Mesendoderm (in vitro differentiated cells): ENCODE results near the gene SRCIN1.

ENCODE experiments used
- DNase-seq: peaks from one replicate; pipeline ENCODE4 v3.0.0; 2013
- H2AK5ac ChIP-seq: 2 replicates; pipeline ENCODE4 v1.6.1; 2013; ENCODE audit warnings: low read length, inconsistent platforms
- H2BK120ac ChIP-seq: 2 replicates; pipeline ENCODE4 v1.6.1; 2013; ENCODE audit warnings: low read depth, mild to moderate bottlenecking, low read length, moderate library complexity, mixed read lengths
- H2BK15ac ChIP-seq: replicated peaks from 2 replicates; pipeline ENCODE4 v1.6.1; 2013; ENCODE audit warnings: low read depth, mild to moderate bottlenecking, moderate library complexity
- H2BK5ac ChIP-seq: 2 replicates; pipeline ENCODE4 v1.6.1; 2013; ENCODE audit warnings: low read length, inconsistent platforms
- H3K18ac ChIP-seq: 2 replicates; pipeline ENCODE4 v1.6.1; 2013; ENCODE audit warnings: mild to moderate bottlenecking, low read length, mixed read lengths
- H3K23ac ChIP-seq: one replicate; pipeline ENCODE4 v1.6.1; 2013; ENCODE audit warnings: low read length
- H3K27ac ChIP-seq: 2 replicates; pipeline ENCODE4 v1.5.1; 2013; ENCODE audit warnings: low read depth, mild to moderate bottlenecking, inconsistent platforms, low read length, moderate library complexity
- H3K27me3 ChIP-seq: 2 replicates; pipeline ENCODE4 v1.6.1; 2013; ENCODE audit warnings: low read length, control low read depth, mild to moderate bottlenecking, inconsistent platforms; ENCODE audit not compliant: insufficient read depth, poor library complexity
- H3K36me3 ChIP-seq: 2 replicates; pipeline ENCODE4 v1.6.1; 2013; ENCODE audit warnings: low read length, inconsistent platforms; ENCODE audit not compliant: control insufficient read depth, insufficient read depth
- H3K4ac ChIP-seq: one replicate; pipeline ENCODE4 v1.6.1; 2013; ENCODE audit warnings: low read depth, mild to moderate bottlenecking, low read length, moderate library complexity
- H3K4me1 ChIP-seq: 2 replicates; pipeline ENCODE4 v1.6.1; 2013; ENCODE audit warnings: low read depth, low read length, inconsistent platforms; ENCODE audit not compliant: control insufficient read depth
- H3K4me2 ChIP-seq: 2 replicates; pipeline ENCODE4 v1.6.1; 2013; ENCODE audit warnings: low read length
- H3K4me3 ChIP-seq: 2 replicates; pipeline ENCODE4 v1.5.1; 2013; ENCODE audit warnings: mild to moderate bottlenecking, low read length
- H3K56ac ChIP-seq: one replicate; pipeline ENCODE4 v1.6.1; 2013; ENCODE audit warnings: low read length
- H3K79me1 ChIP-seq: 2 replicates; pipeline ENCODE4 v1.6.1; 2013; ENCODE audit warnings: low read length, inconsistent platforms
- H3K79me2 ChIP-seq: 2 replicates; pipeline ENCODE4 v1.6.1; 2013; ENCODE audit warnings: mild to moderate bottlenecking, low read length; ENCODE audit not compliant: control insufficient read depth, insufficient read depth
- H3K9ac ChIP-seq: 2 replicates; pipeline ENCODE4 v1.6.1; 2013; ENCODE audit warnings: low read length, inconsistent platforms
- H4K5ac ChIP-seq: one replicate; pipeline ENCODE4 v1.6.1; 2013; ENCODE audit warnings: low read length
- H4K8ac ChIP-seq: one replicate; pipeline ENCODE4 v1.6.1; 2013; ENCODE audit warnings: low read depth, mild to moderate bottlenecking, control low read depth, low read length, moderate library complexity
- WGBS: extraction: QIAGEN DNeasy Blood & Tissue Kit; methylation state at CpG from one replicate; pipeline ENCODE4 v1.1.7; 2013; ENCODE audit warnings: low lambda C conversion rate, missing lambda C conversion rate; ENCODE audit not compliant: insufficient coverage; ENCODE audit errors: extremely low coverage; 5-methylcytosine and 5-hydroxymethylcytosine counted together

The SRCIN1 gene

GRCh38 chr17:38587947-38588787 is 17.6 kb downstream of the SRCIN1 start:
- no peak overlapping the region for H2AK5ac ChIP-seq
- H3K9ac ChIP-seq: no peak overlapping the region
- H3K36me3 ChIP-seq: no peaks in the 10 kb centered on the region
- H3K27ac ChIP-seq: no peak overlapping the region
- H3K18ac ChIP-seq: no peak overlapping the region
- peaks cover 2% of the 10 kb centered on the region for H3K4me1 ChIP-seq
- H4K8ac ChIP-seq: no peak overlapping the region
- H2BK120ac ChIP-seq: no peak overlapping the region
- no peaks in the 10 kb centered on the region for H3K27me3 ChIP-seq
- no peak overlapping the region for H4K5ac ChIP-seq
- no peak overlapping the region for H3K23ac ChIP-seq
- H2BK5ac ChIP-seq: no peak overlapping the region
- H3K79me1 ChIP-seq: no peaks in the 10 kb centered on the region
- no peak overlapping the region for H3K4me2 ChIP-seq
- H3K56ac ChIP-seq: no peak overlapping the region
- H3K79me2 ChIP-seq: no peaks in the 10 kb centered on the region
- no peak overlapping the region for H2BK15ac ChIP-seq
- no peak overlapping the region for H3K4me3 ChIP-seq
- no CpG with 5 or more reads among the region's 13 CpGs for WGBS
- H3K4ac ChIP-seq: no peak overlapping the region
- DNase-seq: no peak

- no peak overlapping the region for H3K9ac ChIP-seq
- WGBS: no CpG with 5 or more reads among the region's 4 CpGs
- H3K23ac ChIP-seq: no peak overlapping the region
- H2BK120ac ChIP-seq: no peak overlapping the region
- no peak overlapping the region for H3K18ac ChIP-seq
- H3K27ac ChIP-seq: no peak overlapping the region
- H3K79me1 ChIP-seq: no peaks in the 10 kb centered on the region
- H3K36me3 ChIP-seq: no peaks in the 10 kb centered on the region
- no peaks in the 10 kb centered on the region for H3K27me3 ChIP-seq
- DNase-seq: no peak
- no peak overlapping the region for H2BK5ac ChIP-seq
- no peak overlapping the region for H3K4ac ChIP-seq
- H3K4me2 ChIP-seq: no peak overlapping the region
- H3K79me2 ChIP-seq: no peaks in the 10 kb centered on the region
- no peak overlapping the region for H4K5ac ChIP-seq
- no peak overlapping the region for H3K56ac ChIP-seq
- no peak overlapping the region for H3K4me3 ChIP-seq
- no peak overlapping the region for H2AK5ac ChIP-seq
- H2BK15ac ChIP-seq: no peak overlapping the region
- no peak overlapping the region for H4K8ac ChIP-seq
- H3K4me1 ChIP-seq: peaks cover 2% of the 10 kb centered on the region
These were observed 18.5 kb downstream of the SRCIN1 start for GRCh38 chr17:38587203-38587602.

GRCh38 chr17:38586788-38587187 is 19.0 kb downstream of the SRCIN1 start:
- H3K4me1 ChIP-seq: peaks cover 2% of the 10 kb centered on the region
- no CpG with 5 or more reads among the region's 7 CpGs for WGBS
- H3K79me1 ChIP-seq: no peaks in the 10 kb centered on the region
- H3K4ac ChIP-seq: no peak overlapping the region
- no peak overlapping the region for H3K18ac ChIP-seq
- no peak overlapping the region for H2AK5ac ChIP-seq
- no peak overlapping the region for H3K9ac ChIP-seq
- H2BK120ac ChIP-seq: no peak overlapping the region
- H3K4me2 ChIP-seq: no peak overlapping the region
- no peaks in the 10 kb centered on the region for H3K36me3 ChIP-seq
- H3K56ac ChIP-seq: no peak overlapping the region
- no peaks in the 10 kb centered on the region for H3K27me3 ChIP-seq
- no peak overlapping the region for H3K27ac ChIP-seq
- H2BK15ac ChIP-seq: no peak overlapping the region
- no peak overlapping the region for H3K23ac ChIP-seq
- no peak for DNase-seq
- no peak overlapping the region for H4K8ac ChIP-seq
- H4K5ac ChIP-seq: no peak overlapping the region
- no peak overlapping the region for H3K4me3 ChIP-seq
- H3K79me2 ChIP-seq: no peaks in the 10 kb centered on the region
- no peak overlapping the region for H2BK5ac ChIP-seq

- Histone ChIP-seq H3K4me2 (no peak overlapping the region), H2BK120ac (no peak overlapping the region), H3K56ac (no peak overlapping the region), H2BK15ac (no peak overlapping the region), H3K23ac (no peak overlapping the region), H3K18ac (no peak overlapping the region), H3K9ac (no peak overlapping the region), H3K4ac (no peak overlapping the region), H3K27me3 (no peaks in the 10 kb centered on the region), H4K5ac (no peak overlapping the region), H3K79me2 (no peaks in the 10 kb centered on the region), H3K4me1 (peaks cover 2% of the 10 kb centered on the region), H3K27ac (no peak overlapping the region), H3K36me3 (no peaks in the 10 kb centered on the region), H2AK5ac (no peak overlapping the region), H3K79me1 (no peaks in the 10 kb centered on the region), H2BK5ac (no peak overlapping the region), H3K4me3 (no peak overlapping the region), H4K8ac (no peak overlapping the region)
- no CpG with 5 or more reads among the region's 7 CpGs for WGBS
- DNase-seq: no peak
These were observed 19.7 kb downstream of the SRCIN1 start for GRCh38 chr17:38585918-38586529.

GRCh38 chr17:38585056-38585917 is 20.5 kb downstream of the SRCIN1 start:
- no CpG with 5 or more reads among the region's 15 CpGs for WGBS
- Histone ChIP-seq H3K79me2 (no peaks in the 10 kb centered on the region), H3K27me3 (no peaks in the 10 kb centered on the region), H3K4me2 (no peak overlapping the region), H3K4ac (no peak overlapping the region), H3K36me3 (no peaks in the 10 kb centered on the region), H4K8ac (no peak overlapping the region), H2BK5ac (no peak overlapping the region), H3K56ac (peak overlapping the region; percentile 34), H3K79me1 (no peaks in the 10 kb centered on the region), H3K27ac (no peak overlapping the region), H2BK120ac (no peak overlapping the region), H2AK5ac (no peak overlapping the region), H2BK15ac (no peak overlapping the region), H3K9ac (no peak overlapping the region), H3K4me1 (peaks cover 2% of the 10 kb centered on the region), H3K18ac (no peak overlapping the region), H3K4me3 (no peak overlapping the region), H3K23ac (no peak overlapping the region), H4K5ac (no peak overlapping the region)
- peak; percentile 67 for DNase-seq
